Loucy (cell line): ENCODE measurements around the gene GALNT18.

ENCODE experiments used
- CTCF ChIP-seq: fragments of 200-600 bp; sonication (generic); conservative IDR thresholded peaks from 2 replicates; pipeline ENCODE4 v1.5.1; 2014; ENCODE audit warnings: mild to moderate bottlenecking, antibody characterized with exemption, low read length
- EZH2phosphoT487 ChIP-seq: fragments of 200-600 bp; IDR thresholded peaks from 2 replicates; pipeline ENCODE4 v1.6.1; 2018; ENCODE audit warnings: antibody characterized with exemption, mild to moderate bottlenecking, moderate library complexity, borderline replicate concordance

DNA sequence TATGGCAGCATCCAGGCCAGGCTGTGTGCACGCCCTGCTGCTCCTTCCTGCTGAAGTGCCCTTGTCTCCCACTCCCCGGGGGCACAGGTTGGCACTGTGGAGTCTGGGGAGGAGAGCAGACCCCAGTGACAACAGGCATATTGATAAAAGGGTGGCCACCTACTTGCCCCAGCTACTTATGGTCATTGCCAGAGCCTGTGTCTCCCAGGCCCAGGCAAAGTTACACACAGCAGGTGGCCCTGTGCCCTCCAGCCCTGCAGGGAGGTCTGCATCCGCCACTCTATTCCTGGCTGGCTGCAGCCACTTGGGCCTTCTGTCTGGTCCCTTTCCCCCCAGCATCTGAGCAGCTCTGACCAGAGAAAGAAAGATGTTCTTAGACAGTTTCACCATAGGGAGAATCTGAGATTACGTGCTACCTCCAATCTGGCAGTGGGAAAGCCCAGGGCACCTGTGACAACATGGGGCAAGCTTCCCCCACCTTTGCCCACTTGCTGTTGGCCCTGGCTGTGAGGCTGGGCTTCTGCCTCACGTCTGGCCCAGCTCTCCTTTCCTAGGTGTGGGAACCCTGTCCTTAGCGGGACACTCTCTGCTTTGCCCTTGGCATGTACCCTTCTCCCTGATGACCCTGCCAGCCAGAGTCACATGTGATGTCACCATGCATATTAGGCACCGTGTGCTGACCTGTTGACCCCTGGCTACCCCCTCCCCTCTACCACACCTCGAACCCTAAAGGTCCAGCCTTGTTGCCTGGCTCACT lies 243.4 kb downstream of the GALNT18 start:
- TF ChIP-seq CTCF, result no peak
- TF ChIP-seq EZH2phosphoT487, result no peak
